NCI-H524 (cell line): Measurements from ENCODE around the gene MIOS.
"Not testable (repeated sequence)": the region's sequence is repeated elsewhere in the genome, so short reads cannot be mapped to it uniquely, and the experiment has no call there.

Source experiments
- DNase-seq, 2 experiments: peaks; one replicate each; lab custom pipeline; 2025; lab: John Stamatoyannopoulos, UW

MIOS gene

DNA sequence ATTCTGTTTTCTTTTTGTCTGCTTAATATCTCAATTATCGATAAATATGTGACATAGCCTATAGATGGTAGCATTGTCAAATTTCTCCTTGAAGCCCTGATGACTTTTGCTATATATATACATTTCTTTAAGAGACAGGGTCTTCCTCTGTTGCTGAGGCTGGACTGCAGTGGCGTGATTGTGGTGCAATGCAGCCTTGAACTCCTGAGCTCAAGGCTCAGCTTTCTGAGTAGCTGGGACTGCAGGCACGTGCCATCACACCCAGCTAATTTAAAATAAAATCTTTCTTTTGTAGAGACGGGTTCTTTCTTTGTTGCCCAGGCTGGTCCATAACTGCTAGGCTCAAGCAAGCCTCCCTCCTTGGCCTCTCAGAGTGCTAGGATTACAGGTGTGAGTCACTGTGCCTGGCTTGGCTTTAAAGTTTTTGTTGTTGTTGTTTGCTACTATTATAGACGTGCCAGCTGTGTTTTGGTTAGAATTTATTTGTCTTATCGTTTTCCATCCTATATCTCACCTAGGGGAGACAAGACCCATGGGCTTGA lies 80.9 kb downstream of the MIOS start:
- DNase-seq: peak in 1 of 2 experiments; percentile 1

- DNase-seq: no peak
Observed at GRCh38 chr7:7650682-7651206, 84.1 kb downstream of the MIOS start.

- DNase-seq: no peak
Observed at GRCh38 chr7:7651479-7651878, 84.8 kb downstream of the MIOS start.

GRCh38 chr7:7652798-7653540 lies 86.3 kb downstream of the MIOS start:
- no peak for DNase-seq

- DNase-seq: peak; percentile 12 to 44
Observed at GRCh38 chr7:7653593-7654187, 87.0 kb downstream of the MIOS start.

- DNase-seq: no peak
Observed at GRCh38 chr7:7654964-7655715, 88.5 kb downstream of the MIOS start.

- not testable (repeated sequence) for DNase-seq
Observed at GRCh38 chr7:7656459-7656858, 89.8 kb downstream of the MIOS start.
